ENCODE data around the gene C18orf63.
"Not testable (repeated sequence)": the region's sequence is repeated elsewhere in the genome, so short reads cannot be mapped to it uniquely, and the experiment has no call there.

Gene C18orf63

GRCh38 chr18:74286856-74287255, 28.8 kb upstream of the C18orf63 start:
- no peak for DNase-seq

- no peak for DNase-seq
These were observed 27.6 kb upstream of the C18orf63 start for GRCh38 chr18:74288041-74288440.

- no peak for DNase-seq
These were observed 26.9 kb upstream of the C18orf63 start for GRCh38 chr18:74288730-74289129.

GRCh38 chr18:74289137-74289536, 26.5 kb upstream of the C18orf63 start:
- no peak for DNase-seq

GRCh38 chr18:74290021-74290420, 25.6 kb upstream of the C18orf63 start:
- DNase-seq, result no peak

- no peak for DNase-seq
These were observed 24.7 kb upstream of the C18orf63 start for GRCh38 chr18:74290794-74291471.

- DNase-seq, result no peak
These were observed 24.2 kb upstream of the C18orf63 start for GRCh38 chr18:74291472-74291770.

- peak; percentile 89 to 97 for DNase-seq
These were observed 23.7 kb upstream of the C18orf63 start, which contains the start of gene CYB5A for GRCh38 chr18:74291771-74292540. TSS of gene CYB5A (minus strand) at chr18:74291963. CDS start at chr18:74291875, 88 bp downstream.

- no peak for DNase-seq
These were observed 23.1 kb upstream of the C18orf63 start for GRCh38 chr18:74292541-74292858.

GRCh38 chr18:74292982-74293381, 22.7 kb upstream of the C18orf63 start:
- DNase-seq, result not testable (repeated sequence)

GRCh38 chr18:74294526-74294925, 21.1 kb upstream of the C18orf63 start:
- DNase-seq, result no peak

GRCh38 chr18:74299162-74299561, 16.5 kb upstream of the C18orf63 start:
- no peak for DNase-seq

- DNase-seq, result no peak
These were observed 15.9 kb upstream of the C18orf63 start for GRCh38 chr18:74299746-74300145.

- DNase-seq, result no peak
These were observed 12.3 kb upstream of the C18orf63 start for GRCh38 chr18:74303306-74303705.

GRCh38 chr18:74303936-74304335, 11.7 kb upstream of the C18orf63 start:
- no peak for DNase-seq

GRCh38 chr18:74310411-74310810, 5.2 kb upstream of the C18orf63 start:
- no peak for DNase-seq

- DNase-seq, result no peak
These were observed 4.6 kb upstream of the C18orf63 start for GRCh38 chr18:74311000-74311399.

GRCh38 chr18:74314759-74315463, 728 bp upstream of the C18orf63 start:
- DNase-seq, result no peak

- DNase-seq, result no peak
These were observed 875 bp downstream of the C18orf63 start for GRCh38 chr18:74316257-74317170.

- DNase-seq, result no peak
These were observed 10.6 kb downstream of the C18orf63 start for GRCh38 chr18:74326231-74326630.

- not testable (repeated sequence) for DNase-seq
These were observed 11.2 kb downstream of the C18orf63 start for GRCh38 chr18:74326791-74327190.

GRCh38 chr18:74328206-74328605, 12.6 kb downstream of the C18orf63 start:
- DNase-seq, result no peak

GRCh38 chr18:74329688-74330205, 14.1 kb downstream of the C18orf63 start:
- DNase-seq, result no peak

All from cerebellar nuclear complex (tissue), 1 donor.